Limb (tissue), 2 donors: Measurements from ENCODE around the gene IL1RAPL2.

ENCODE experiments used
- DNase-seq, 2 donors: peaks; one replicate each; pipeline ENCODE4 v3.0.0-alpha.2; 2016; ENCODE audit errors: extremely low spot score in 2 of 2

The IL1RAPL2 gene

DNA sequence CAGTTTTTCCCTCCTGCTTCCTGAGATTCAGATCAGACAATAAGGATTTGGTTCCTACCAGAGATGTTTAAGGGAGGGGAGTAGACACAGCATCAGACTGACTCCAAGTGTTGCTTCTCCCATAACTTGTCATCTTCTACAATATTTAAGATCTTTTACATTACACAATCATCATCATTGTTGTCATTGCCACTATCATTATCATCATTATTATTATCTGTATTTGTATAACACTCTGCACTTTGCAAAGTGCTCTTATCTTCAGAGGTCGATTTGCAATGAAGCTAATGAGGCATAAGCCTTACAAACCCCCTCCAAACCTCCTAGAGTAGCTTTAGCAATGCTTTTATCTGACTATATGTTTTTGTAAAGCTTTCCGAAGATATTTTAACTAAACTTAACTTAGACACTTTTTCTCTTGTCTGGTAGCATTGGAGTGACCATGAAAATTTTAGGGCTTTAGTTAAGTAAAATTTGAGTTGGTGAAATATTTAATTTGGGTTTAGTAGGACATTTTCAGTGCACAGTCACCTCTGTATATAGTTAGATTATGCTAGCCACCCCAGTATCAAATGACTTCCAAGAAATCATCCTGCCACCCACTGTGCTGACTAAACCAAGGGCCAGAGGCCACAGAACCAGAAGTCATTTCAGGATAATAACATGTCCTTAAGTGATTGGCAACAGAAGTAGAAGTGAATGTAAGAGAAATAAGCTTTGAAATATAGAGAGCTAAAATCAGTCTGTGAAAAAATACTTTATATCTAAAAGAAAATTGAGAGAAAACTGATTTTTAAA lies 1132.2 kb downstream of the IL1RAPL2 start:
- DNase-seq, result no peak

DNA sequence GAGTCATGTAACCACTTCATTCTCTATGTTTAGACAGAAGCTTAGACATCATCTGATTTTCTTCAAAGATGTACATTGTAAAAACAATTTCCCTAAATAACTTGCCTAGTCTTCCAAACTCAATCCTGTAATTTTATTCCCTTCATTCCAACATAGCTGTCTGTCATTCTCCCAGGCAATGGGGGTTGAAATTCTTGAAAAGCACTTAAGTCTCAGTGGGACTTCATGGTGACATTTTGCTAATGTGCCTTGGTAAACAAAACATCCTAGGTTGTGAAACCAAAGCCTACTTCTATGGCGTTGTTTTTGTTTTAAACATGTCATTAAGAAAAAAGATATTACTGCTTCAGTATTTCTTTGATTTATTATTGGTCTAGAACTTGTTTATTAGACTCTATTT lies 1134.3 kb downstream of the IL1RAPL2 start:
- no peak for DNase-seq

DNA sequence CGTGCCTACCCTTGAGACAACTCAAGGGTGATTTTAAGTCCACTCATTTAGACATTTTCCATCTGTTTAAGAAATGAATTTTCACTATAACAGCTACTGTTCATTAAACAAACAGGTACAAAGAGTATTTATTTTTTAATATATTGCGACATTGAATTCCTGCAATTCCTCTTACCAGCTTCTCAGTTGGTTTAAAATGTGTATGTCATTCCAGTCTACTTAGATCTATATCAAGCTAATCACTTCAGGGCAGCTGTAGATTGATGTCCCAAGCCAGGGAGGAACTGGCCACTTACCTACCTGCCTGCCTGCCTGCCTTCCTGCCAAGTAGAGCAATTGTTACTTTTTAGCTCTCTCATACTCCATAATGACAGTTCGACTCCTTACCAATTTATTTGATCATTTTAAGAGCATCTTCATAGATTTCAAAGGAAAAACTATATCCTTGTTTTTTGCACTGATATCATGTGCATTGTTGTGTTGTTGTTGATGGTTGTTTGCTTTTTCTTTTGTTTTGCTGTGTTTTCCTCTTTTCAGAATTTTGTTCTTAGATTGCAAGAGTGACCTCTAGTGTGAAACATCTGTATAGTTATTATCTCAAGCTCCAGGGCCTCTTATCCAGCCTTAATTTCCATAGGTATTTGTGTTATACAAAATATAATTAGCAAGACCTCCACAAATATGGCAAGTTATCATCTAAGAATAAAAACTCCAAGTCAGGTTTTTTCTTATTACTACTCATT lies 1135.5 kb downstream of the IL1RAPL2 start:
- DNase-seq, result no peak

DNA sequence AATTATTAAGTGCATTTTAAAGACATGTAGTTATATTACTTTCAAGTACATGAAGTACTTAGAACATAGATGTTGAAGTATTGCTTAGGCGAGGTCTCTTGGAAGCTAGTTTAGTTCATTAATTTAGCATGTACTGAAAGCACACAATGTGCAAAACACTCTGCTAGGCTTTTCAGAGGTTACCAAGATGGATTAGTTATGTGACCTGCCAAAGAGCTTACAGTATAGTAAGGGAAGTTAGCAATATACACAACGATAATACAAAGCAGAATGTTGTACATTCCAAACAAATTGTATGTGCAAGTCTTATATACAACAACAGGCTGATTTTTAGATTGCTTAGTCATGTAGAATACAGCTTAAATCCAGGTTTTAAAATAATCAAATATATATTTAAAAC lies 1137.9 kb downstream of the IL1RAPL2 start:
- DNase-seq, result no peak

DNA sequence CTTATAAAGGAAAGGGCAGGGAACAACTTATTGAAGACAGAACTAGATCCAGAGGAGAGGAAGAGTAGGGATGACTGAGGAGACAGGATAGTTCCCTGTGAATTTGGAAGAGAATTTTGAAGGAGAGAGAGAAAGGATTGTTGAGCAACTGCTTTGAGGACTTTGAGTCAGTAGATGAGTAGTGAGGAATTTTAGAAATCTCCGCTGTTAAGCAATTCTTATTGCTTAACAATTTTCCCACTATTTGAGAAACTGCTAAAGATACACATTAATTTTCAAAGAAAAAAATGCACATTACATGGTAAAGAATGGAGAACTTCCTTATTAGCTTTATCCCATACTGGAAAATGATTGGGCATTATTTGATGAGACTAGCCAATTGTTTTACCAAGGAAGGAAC lies 1140.0 kb downstream of the IL1RAPL2 start:
- no peak for DNase-seq

DNA sequence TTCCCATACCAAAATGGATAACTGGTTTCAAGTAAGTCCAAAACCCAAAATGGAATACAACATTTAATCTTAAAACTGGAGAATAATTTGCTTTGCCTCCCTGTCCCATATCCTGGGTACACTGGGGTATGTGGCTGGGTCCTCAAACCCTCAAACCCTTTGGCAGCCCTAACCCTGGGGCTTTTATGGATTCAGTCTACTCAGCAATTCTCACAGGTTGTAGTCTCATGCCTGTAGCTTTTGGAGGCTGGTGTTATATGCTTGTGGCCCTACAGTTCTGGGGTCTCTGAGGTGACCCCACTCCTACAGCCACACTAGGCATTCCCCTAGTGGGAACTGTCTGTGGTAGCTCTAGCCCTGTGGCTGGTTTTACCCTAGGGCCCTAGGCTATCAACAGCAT lies 1145.8 kb downstream of the IL1RAPL2 start:
- no peak for DNase-seq

DNA sequence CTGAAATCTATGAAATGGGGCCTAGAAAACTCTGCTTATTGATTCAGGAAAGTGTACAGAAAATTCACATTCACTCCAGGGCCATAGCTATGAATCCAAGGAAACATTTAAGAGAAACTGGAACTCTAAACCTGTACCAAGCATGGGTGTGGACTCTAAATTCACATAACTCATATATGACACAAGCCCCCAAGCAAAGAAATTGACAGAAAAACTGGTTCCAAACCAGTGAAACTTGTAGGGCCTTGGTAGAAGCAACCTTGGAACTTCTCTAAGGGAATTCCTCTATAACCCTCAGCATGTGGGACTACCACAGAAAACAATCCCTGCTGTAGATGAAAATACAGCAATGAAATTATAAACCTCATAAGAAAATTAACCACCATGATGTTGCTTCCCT lies 1149.7 kb downstream of the IL1RAPL2 start:
- no peak for DNase-seq

DNA sequence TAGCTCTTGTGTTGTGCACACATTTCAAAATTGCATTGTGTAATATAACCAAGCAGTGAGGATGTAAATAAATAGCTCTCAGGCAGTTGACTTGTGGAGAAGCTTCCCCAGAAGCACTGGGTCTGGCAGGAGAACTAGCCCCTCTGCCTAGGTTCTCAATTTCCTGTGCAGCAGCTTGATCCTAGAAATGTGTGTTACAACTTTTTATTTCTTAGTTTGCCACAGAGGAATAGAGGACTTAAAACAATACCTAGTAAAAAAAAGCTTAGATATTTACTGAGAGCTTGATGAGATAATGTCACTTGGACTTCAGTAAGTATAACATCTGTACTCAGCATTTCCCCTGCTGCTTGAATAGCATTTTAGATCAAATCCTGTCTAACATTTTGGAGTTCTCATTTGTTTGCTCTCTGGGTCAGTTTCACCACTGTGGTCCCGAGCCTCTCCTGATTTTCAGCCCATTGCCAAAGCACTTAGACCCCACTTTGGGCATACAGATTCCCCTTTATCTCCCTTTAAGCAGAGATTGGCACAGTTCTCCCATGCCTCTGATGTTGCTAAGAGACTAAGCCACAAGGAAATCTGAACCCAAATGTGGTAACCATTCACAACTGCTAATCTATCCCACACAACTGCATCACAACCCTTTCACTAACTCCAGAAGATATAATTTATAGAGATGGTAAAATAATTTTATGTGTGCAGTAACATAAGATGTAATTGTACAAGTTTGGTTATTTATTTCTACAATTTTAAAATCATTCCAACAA lies 1158.2 kb downstream of the IL1RAPL2 start:
- DNase-seq, result peak in 1 of 2 donors; percentile 38

DNA sequence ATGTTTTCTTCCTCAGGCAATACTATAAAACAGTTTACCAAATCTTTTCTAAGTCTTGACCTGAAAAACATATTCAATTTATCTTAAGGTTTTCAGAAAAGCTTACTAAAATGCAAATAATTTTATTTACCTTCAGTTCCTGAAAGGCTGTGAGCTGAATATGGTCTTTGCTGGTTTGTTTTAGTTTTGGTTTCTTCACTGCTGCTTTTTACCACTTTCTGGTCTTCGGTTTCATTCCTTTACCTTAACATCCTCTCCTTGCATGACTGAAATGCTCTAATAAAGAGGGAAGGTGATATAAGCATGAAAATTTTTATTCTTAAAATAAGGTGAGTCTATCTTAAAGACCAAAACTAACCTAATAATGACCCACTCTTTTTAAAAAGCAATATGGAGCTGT lies 1159.2 kb downstream of the IL1RAPL2 start:
- DNase-seq, result no peak

DNA sequence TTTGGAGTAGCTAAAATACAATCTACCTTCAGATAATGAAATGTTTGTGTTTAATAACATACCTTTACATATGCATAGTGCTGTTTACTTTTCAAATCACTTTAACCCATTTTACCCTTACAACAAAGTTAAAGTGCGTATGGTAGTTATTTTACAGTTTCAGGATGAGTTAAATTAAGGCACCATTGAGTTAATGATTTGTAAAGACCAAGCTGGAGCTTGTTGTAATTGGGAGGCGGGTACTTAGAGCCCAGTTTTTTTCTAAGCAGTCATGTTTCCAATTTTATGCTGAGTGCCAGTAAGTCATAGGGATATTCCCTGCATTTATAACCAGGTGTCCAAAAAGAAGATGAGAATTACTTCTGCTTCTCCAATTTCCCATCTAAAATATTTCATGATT lies 1172.2 kb downstream of the IL1RAPL2 start:
- no peak for DNase-seq

DNA sequence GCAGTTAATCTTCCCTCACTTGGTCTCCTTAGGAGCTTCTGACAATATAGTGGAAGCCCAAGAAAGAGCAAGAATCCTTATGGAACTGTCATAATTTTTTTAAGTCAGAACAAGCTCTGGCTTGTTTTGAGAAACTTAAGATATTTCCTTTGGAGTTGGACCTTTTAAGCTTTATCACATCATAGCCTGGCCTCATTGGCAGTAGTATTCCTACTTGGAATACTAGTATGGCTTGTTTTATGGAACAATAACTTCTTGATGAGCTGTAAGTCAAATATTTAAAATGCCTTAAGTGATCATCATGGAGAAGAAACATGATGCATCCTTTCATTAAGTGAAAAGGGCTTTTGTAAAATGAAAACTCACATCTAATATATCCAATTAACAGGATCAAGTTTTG lies 1178.3 kb downstream of the IL1RAPL2 start:
- no peak for DNase-seq

DNA sequence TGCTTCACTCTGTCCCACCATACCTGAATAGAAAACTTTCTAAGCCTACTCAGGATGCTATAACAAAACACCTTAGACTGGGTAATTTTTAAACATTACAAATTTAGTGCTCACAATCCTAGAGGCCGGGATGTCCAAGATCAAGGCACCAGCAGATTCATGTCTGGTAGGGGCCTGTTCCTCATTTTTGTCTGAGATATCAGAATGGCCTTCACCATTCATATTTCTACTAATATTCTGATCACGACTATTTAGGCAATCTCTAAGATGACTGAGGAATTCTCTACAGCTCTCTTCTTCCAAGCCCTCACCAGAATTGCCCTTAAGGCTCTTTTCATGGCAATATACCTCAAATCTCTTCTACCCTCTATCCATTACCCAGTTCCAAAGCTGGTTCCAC lies 1178.9 kb downstream of the IL1RAPL2 start:
- no peak for DNase-seq

DNA sequence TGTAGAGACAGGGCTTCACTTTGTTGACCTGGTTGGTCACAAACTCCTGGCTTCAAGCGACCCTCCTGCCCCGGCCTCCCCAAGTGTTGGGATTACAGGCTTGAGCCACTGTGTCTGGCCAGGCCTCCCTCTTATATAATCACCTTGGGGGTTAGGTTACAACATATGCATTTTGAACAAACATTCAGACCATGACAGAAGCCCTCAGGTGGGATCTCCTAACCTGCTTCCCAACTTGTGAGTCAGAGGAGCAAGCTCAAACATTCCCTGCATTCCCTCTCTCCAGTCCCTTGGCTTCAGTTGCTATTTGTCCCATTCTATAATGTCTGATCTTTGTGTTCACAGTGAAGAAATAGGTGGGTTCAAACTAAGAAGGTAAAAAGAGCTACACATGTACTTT lies 1179.9 kb downstream of the IL1RAPL2 start:
- DNase-seq, result no peak

DNA sequence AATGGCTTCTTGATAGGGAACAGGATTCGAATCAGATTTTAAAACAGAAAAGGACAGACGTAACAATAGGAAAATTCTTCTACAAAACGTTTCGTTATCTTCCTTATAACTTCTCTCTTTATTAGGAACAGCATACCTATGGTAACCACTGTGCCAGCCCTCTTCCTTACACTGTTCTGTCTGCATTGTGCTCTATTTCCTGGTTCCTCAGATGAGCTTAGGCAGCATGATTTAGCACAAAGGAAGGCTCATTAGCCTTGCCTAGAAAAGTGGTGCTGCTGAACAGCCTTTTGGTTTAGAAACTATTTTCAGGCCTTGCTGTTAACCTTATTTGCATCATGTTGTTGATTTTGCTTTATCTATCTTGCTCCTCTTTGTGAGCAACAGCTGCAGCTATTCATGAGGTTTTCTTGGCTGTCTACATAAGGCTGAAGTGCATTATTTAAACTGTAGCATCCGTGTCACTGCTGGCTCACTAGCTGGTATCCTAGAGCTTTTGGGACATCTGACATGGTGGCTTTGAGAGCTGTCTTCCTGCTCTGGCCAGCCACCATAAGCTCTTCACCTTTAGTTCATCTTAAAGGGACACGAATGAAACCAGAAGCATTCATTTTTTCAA lies 1186.4 kb downstream of the IL1RAPL2 start:
- DNase-seq, result no peak

DNA sequence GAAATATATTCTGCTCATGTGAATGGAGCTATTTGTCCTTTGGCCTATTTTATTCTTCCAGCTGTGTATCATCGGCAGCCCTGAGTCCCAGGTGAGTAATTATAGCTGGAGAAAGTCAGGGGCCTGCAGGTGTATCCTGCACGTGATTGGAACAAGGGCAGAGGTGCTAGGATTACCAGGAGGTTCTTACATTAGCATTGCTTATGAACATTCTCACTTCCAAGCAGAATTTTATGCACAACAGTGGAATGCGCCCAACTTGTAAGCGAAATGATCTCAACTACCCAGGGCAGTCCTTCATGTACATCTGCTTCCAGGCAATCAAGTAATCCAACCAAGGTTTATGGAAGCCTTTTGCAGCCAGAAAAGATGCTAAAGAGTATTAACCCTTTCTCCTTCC lies 1187.4 kb downstream of the IL1RAPL2 start:
- DNase-seq, result peak in 1 of 2 donors; percentile 56

DNA sequence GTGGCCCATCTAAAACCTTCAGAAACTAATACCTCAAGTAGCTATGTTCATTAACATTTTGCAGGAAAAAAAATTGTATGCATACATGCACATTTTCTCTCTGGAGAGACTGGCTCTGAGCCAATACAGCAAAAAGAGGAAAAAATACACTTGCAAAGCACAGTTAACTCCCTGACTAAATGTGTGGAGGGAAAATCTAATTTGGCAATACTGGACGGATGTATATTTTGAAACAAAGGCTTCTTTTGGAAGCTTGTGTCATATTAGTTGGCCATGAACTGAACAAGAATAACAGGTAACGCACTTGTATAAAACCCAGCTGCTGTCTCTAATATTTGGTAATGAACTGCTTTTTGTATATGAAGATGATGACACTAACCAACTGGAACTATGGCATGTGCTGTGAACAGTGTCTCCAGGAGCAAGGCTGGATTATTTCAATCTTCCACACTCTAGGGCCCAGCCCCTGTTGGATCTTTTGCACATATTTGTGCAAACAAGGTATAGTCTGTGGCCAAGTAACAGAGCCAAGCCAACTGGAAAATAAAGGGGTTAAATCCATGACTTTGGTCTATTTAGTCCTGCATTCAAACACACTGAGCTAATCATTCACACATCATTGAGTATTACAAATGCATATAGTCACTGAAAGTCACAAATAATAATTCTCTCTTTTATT lies 1188.4 kb downstream of the IL1RAPL2 start:
- DNase-seq, result peak in 1 of 2 donors; percentile 34

DNA sequence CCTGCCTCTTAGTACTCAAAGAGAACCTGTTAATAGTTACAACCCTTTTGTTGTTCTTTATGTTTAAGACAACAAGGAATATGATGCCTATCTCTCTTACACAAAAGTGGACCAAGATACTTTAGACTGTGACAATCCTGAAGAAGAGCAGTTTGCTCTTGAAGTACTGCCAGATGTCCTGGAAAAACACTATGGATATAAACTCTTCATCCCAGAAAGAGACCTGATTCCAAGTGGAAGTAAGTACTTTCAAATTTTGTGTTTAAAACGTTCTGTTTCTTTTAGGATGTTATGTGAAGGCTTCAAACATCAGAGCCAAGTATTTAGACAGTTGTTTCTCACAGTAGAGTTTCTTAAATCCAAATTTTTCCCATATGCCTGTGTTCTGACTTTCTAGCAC lies 1189.1 kb downstream of the IL1RAPL2 start:
- no peak for DNase-seq

DNA sequence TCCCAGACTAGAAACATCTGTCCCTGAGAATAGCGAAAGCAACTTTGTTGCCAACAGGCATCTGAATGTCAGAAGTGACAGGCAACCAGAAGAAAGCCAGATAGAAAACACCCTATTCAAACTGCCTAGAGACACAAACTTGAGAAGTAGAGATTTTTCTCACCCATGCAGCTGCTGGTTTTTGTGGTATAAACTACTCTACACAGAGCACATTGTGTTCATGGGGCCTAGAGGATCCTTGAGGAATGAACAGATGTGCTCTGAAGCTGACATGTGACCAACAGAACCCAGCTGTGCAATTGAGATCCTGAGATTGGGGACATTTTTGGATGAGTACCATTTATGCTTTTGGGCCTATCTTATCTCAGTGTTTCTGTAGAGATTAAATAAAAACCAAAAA lies 1192.8 kb downstream of the IL1RAPL2 start:
- no peak for DNase-seq

DNA sequence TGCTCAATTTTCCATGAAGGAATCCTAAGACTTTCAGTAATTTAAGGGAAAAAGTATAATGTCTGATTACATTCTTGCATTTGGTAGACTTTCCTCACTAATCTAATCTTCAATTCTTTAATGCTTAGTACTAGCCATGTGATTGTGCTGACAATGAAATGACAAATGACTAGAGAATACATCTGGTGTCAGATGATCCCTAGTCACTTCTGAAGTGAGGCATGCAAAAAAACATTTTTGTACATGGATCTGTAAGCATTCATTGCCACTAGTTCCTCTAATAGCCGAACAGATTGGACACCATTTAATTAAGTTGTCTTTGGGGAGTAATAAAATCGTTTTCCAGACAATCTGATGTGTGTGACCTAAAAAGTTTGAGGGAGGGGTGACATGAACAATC lies 1193.6 kb downstream of the IL1RAPL2 start:
- DNase-seq, result no peak

DNA sequence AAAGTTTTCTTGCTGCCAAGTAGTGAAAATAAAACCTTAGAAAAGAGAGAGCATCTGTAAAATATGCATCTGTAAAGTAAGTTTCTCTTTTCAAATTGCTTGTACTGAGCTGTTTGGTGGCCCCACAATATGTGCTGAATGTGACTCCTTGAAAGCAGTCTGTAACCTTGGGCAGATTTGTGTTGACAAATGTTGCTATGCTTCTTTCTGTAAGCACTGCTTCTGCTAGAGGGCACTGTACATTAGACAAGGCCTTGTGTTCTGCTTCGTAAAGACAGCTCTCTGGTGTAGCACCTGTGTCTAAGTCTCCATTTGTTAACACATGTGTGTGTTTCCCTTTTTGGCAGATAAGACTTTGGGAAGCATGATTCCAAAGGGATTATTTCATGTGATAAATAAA lies 1199.7 kb downstream of the IL1RAPL2 start:
- no peak for DNase-seq

DNA sequence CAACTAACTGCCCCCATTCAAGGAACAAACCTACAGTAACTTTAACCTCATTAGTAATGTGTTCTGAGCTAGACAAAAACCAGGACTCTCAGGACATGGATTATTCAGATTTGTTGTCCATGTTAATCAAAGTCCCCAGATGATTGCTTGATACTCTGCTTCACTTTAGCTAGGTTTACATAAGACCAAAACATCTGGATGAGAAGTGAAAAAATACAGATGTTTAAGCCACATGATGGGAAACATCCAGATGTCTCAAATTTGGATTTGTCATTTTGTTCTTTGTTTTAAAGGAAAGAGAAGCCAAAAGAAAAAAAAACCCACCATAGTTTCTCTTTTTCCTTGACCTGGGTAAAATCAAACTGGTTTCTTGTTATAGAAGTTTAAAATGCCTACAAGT lies 1207.8 kb downstream of the IL1RAPL2 start:
- no peak for DNase-seq
